B cell (primary cell): ENCODE data around the gene G6PD. TPM values are rescaled to one million over a fixed set of nuclear protein-coding genes. Genes with fewer than 3 reads are reported as not detected.
A peak's percentile ranks its signal among the peaks of the same experiment; 100 is the strongest.

Source experiments
- ATAC-seq: fragments of 200-7000 bp; cut with Tn5 transposase; one replicate; pipeline ENCODE4 v1.10.0; 2021; ENCODE audit warnings: low read depth, mild to moderate bottlenecking, moderate number of reproducible peaks, moderate library complexity
- CTCF ChIA-PET: fragments of 350-600 bp; sonication (Branson Sonifier 250); formaldehyde crosslinking; loops from one replicate; lab custom pipeline; 2021; ENCODE audit warnings: antibody characterized with exemption, inconsistent platforms; lab: Charles Lee
- POLR2A ChIA-PET: fragments of 350-600 bp; sonication (Branson Sonifier 250); formaldehyde crosslinking; loops from one replicate; lab custom pipeline; 2021; ENCODE audit warnings: antibody characterized with exemption; lab: Charles Lee
- DNase-seq: peaks from one replicate; pipeline ENCODE4 v3.0.0; 2013
- H2AFZ ChIP-seq: 2 replicates; pipeline ENCODE4 v1.6.1; 2012; ENCODE audit warnings: mild to moderate bottlenecking, low read depth, low read length; ENCODE audit not compliant: insufficient read depth, poor library complexity, severe bottlenecking
- H3K27ac ChIP-seq, 2 donors: 1 replicate in 1 of 2; 2 replicates in 1 of 2; pipeline ENCODE4 v1.5.1; 2012 to 2013; ENCODE audit warnings: low read length in 2 of 2, mild to moderate bottlenecking in 2 of 2, moderate library complexity in 1 of 2
- H3K27me3 ChIP-seq, 4 experiments: fragments of 200-600 bp in 1 of 4; sonication (generic) in 1 of 4; replicated peaks in 1 of 4; 1 replicate in 2 of 4; 2 replicates in 2 of 4; pipeline versions ENCODE4 v1.6.1 to v1.7.0; 2013 to 2016; ENCODE audit warnings: low read length in 3 of 4, mild to moderate bottlenecking in 2 of 4, mixed read lengths in 1 of 4, moderate library complexity in 1 of 4; ENCODE audit not compliant: insufficient read depth in 4 of 4, control insufficient read depth in 3 of 4; ENCODE audit errors: control extremely low read depth in 1 of 4
- H3K36me3 ChIP-seq, 2 experiments: replicated peaks in 1 of 2; 1 replicate in 1 of 2; 2 replicates in 1 of 2; pipeline versions ENCODE4 v1.6.1 to v1.7.1; 2013; ENCODE audit warnings: low read length in 1 of 2; ENCODE audit not compliant: insufficient read depth in 2 of 2, control insufficient read depth in 1 of 2; ENCODE audit errors: control extremely low read depth in 1 of 2, extremely low read depth in 1 of 2
- H3K4me1 ChIP-seq, 2 donors: fragments of 200-600 bp in 1 of 2; sonication (generic) in 1 of 2; 1 replicate in 1 of 2; 2 replicates in 1 of 2; pipeline versions ENCODE4 v1.5.1 to v1.6.1; 2013 to 2017; ENCODE audit warnings: low read length in 2 of 2; ENCODE audit not compliant: control insufficient read depth in 2 of 2, insufficient read depth in 2 of 2
- H3K4me2 ChIP-seq: replicated peaks from 2 replicates; pipeline ENCODE3; 2012; ENCODE audit warnings: mild to moderate bottlenecking, low read depth, low read length; ENCODE audit not compliant: poor library complexity, severe bottlenecking
- H3K4me3 ChIP-seq, 5 experiments: fragments of 200-600 bp in 1 of 5; sonication (generic) in 1 of 5; 1 replicate in 3 of 5; 2 replicates in 2 of 5; pipeline versions ENCODE4 v1.5.1 to v1.7.0; 2011 to 2016; ENCODE audit warnings: low read length in 4 of 5, mild to moderate bottlenecking in 4 of 5, low read depth in 2 of 5, control low read depth in 1 of 5, moderate library complexity in 1 of 5; ENCODE audit not compliant: insufficient read depth in 1 of 5; ENCODE audit errors: control extremely low read depth in 1 of 5, extremely low read depth in 1 of 5
- H3K79me2 ChIP-seq: fragments of 200-600 bp; sonication (generic); one replicate; pipeline ENCODE4 v1.6.0; 2016; ENCODE audit warnings: low read length; ENCODE audit not compliant: control insufficient read depth, insufficient read depth
- H3K9ac ChIP-seq: fragments of 200-600 bp; sonication (generic); 2 replicates; pipeline ENCODE4 v1.6.1; 2017; ENCODE audit warnings: mild to moderate bottlenecking, low read length, moderate library complexity
- H3K9me3 ChIP-seq, 3 donors: one replicate each; pipeline versions ENCODE4 v1.6.1 to v1.7.1; 2013; ENCODE audit warnings: low read length in 2 of 3; ENCODE audit not compliant: control insufficient read depth in 2 of 3, insufficient read depth in 1 of 3; ENCODE audit errors: control extremely low read depth in 1 of 3
- H4K20me1 ChIP-seq: 2 replicates; pipeline ENCODE4 v1.6.0; 2012; ENCODE audit warnings: mild to moderate bottlenecking, low read length; ENCODE audit not compliant: insufficient read depth, control insufficient read depth, poor library complexity, severe bottlenecking
- H3K27ac Mint-ChIP-seq: one replicate; pipeline ENCODE4 v1.8.0; 2021; ENCODE audit warnings: mixed read lengths
- H3K27me3 Mint-ChIP-seq: one replicate; pipeline ENCODE4 v1.8.0; 2021; ENCODE audit warnings: mixed read lengths
- H3K4me1 Mint-ChIP-seq: one replicate; pipeline ENCODE4 v1.8.0; 2021; ENCODE audit warnings: mixed read lengths
- H3K4me3 Mint-ChIP-seq: one replicate; pipeline ENCODE4 v1.8.0; 2021; ENCODE audit warnings: mixed read lengths
- H3K9me3 Mint-ChIP-seq: one replicate; pipeline ENCODE4 v1.8.0; 2022; ENCODE audit warnings: mixed read lengths; ENCODE audit not compliant: insufficient read depth
- EZH2 ChIP-seq: IDR thresholded peaks from 2 replicates; pipeline ENCODE4 v1.6.1; 2012; ENCODE audit warnings: borderline replicate concordance, low read depth, mild to moderate bottlenecking, moderate library complexity, low read length; ENCODE audit not compliant: insufficient read depth, poor library complexity, severe bottlenecking
- WGBS: methylation state at CpG from one replicate; pipeline ENCODE4 v1.1.5; 2013; ENCODE audit warnings: missing lambda C conversion rate; ENCODE audit not compliant: insufficient coverage; 5-methylcytosine and 5-hydroxymethylcytosine counted together
- intact Hi-C: fragments of 100-400 bp; cut with micrococcal nuclease; formaldehyde crosslinking; loops from one replicate; pipeline ENCODE4 v1.10.0; 2022
- polyA plus RNA-seq: library from polyadenylated mRNA; depleted of rRNA; stranded (reverse); fragments of >200 nt; gene quantifications from 2 replicates; pipeline ENCODE4 v1.2.3, GENCODE V29; 2012
- total RNA-seq, 2 donors: library from RNA; stranded (reverse); fragments of 120-200 nt in 1 of 2; gene quantifications; 1 replicate in 1 of 2; 2 replicates in 1 of 2; pipeline versions ENCODE4 v1.2.3 to v1.2.4, GENCODE V29; 2013 to 2022
- TF ChIP-seq, protein P1 (sequence below): fragments of 200-600 bp; IDR thresholded peaks from one replicate; pipeline ENCODE4 v1.8.0; 2022; ENCODE audit warnings: antibody characterized with exemption, mild to moderate bottlenecking

G6PD gene
- total and polyA plus RNA-seq, 2 donors (not counting 1 experiment from before 2014, with no cell fraction given) = 61.2 to 64.4 TPM

DNA sequence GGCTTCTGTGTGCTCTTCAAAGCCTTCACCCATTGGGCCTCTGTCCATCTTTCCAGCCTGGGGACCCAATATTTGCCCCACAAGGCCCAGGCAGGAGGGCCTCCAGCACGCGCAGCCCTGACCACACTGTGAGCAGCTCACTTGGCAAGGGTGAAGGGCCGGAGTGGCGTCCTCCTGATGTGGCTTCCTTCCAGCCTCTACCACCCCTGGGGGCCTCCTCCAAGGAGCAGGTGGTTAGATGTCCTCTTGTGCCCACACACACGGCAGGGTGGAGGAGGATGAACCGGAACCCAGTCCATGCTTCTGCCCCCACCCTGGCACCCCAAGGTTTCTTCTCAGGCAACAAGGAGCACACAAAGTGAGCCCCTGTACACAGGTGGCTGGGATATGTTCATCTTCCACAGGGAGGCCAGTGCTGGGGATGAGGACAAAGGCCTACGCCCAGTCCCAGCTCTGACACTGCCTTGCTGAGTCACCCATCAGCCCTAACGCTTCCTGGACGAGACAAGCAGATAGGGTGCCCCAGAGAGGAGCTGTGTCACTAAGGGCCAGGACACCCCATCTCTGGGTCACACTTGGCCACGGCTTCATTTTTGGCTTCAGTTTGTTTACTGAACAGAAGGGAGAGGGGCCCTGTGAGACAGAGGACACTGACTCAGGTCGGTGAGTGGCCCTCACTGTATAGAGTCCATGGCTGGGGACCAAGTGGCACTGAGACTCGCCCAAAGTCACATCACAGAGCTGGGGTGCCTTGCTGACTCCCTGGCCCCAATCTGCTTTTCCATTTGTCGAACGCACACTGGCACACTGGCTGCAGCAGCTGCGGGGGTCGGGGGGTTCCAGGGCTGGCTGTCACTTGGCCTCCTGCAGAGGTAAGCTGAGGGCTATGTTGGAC is 62.1 kb downstream of the G6PD start:
- no peaks in the 10 kb centered on the region for H4K20me1 ChIP-seq
- DNase-seq (no peak), ATAC-seq (no peak)
- peak overlapping the region; percentile 82 for H3K4me2 ChIP-seq
- Mint-ChIP-seq H3K27me3 (no peaks in the 10 kb centered on the region), H3K4me3 (peak overlapping the region; percentile 26), H3K4me1 (peaks cover 19% of the 10 kb centered on the region), H3K9me3 (no peaks in the 10 kb centered on the region), H3K27ac (no peak overlapping the region)
- WGBS = 90% methylated on average over 12 of the region's 16 CpGs
- TF ChIP-seq, protein P1, sequence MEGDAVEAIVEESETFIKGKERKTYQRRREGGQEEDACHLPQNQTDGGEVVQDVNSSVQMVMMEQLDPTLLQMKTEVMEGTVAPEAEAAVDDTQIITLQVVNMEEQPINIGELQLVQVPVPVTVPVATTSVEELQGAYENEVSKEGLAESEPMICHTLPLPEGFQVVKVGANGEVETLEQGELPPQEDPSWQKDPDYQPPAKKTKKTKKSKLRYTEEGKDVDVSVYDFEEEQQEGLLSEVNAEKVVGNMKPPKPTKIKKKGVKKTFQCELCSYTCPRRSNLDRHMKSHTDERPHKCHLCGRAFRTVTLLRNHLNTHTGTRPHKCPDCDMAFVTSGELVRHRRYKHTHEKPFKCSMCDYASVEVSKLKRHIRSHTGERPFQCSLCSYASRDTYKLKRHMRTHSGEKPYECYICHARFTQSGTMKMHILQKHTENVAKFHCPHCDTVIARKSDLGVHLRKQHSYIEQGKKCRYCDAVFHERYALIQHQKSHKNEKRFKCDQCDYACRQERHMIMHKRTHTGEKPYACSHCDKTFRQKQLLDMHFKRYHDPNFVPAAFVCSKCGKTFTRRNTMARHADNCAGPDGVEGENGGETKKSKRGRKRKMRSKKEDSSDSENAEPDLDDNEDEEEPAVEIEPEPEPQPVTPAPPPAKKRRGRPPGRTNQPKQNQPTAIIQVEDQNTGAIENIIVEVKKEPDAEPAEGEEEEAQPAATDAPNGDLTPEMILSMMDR = no peak
- no peak for TF ChIP-seq EZH2
- intact Hi-C loops = no loop called here
- no peak overlapping the region for H3K9ac ChIP-seq
- no peak overlapping the region for H3K27ac ChIP-seq
- POLR2A ChIA-PET = no interaction called here
- CTCF ChIA-PET = interaction anchor here (2.7 kb wide), 1 partner anchor 43 kb away, joined by 12 read pairs; no protein-coding TSS in a partner anchor
- no peak overlapping the region for H3K4me3 ChIP-seq
- H3K4me1 ChIP-seq = peaks cover 9 to 36% of the 10 kb centered on the region in 2 donors
- H3K9me3 ChIP-seq = no peaks in the 10 kb centered on the region
- no peaks in the 10 kb centered on the region for H3K27me3 ChIP-seq
- no peak overlapping the region for H2AFZ ChIP-seq
- peaks cover 15% of the 10 kb centered on the region for H3K79me2 ChIP-seq
- H3K36me3 ChIP-seq = peaks cover 0 to 13% of the 10 kb centered on the region in 2 experiments

DNA sequence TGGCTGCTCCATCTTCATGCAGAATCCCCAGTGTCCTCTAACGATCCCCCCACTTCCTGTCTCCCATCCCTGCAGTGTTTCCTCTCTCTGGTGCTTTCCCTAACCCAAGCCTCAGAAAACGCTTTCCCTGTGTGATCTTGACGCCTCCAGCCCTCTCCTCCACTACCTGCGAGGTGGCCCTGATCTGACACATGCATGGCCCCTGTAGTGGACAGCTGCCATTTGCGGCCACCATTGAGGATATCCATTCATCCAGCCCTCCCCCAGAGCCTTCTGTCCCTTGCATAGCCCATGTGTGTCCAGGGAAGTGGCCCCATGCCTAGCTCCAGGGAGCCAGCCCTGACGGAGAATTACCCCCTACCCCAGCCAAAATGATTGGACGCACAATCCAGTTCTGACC is 63.3 kb downstream of the G6PD start:
- Histone ChIP-seq H3K27me3 (no peaks in the 10 kb centered on the region), H3K4me2 (no peak overlapping the region), H3K79me2 (peaks cover 15% of the 10 kb centered on the region), H3K27ac (no peak overlapping the region), H4K20me1 (no peaks in the 10 kb centered on the region), H3K36me3 (peaks cover 0 to 13% of the 10 kb centered on the region in 2 experiments), H3K9ac (no peak overlapping the region), H3K4me1 (peaks cover 11 to 28% of the 10 kb centered on the region in 2 donors), H2AFZ (no peak overlapping the region), H3K4me3 (no peak overlapping the region), H3K9me3 (no peaks in the 10 kb centered on the region)
- POLR2A ChIA-PET = no interaction called here
- Mint-ChIP-seq H3K27me3 (no peaks in the 10 kb centered on the region), H3K4me3 (peak overlapping the region; percentile 26), H3K4me1 (peaks cover 20% of the 10 kb centered on the region), H3K9me3 (no peaks in the 10 kb centered on the region), H3K27ac (no peak overlapping the region)
- no peak for DNase-seq
- TF ChIP-seq, protein P1 = no peak
- no peak for TF ChIP-seq EZH2
- no peak for ATAC-seq
- intact Hi-C loops = no loop called here
- CTCF ChIA-PET = no interaction called here
- WGBS = 69% methylated on average over 4 of the region's 7 CpGs
